ENCODE data around the gene CMTR1. TPM values are rescaled to one million over a fixed set of nuclear protein-coding genes. Genes with fewer than 3 reads are reported as not detected.

The CMTR1 gene
- total RNA-seq, 1 experiment from 2014 or later, result 28.7 TPM

DNA sequence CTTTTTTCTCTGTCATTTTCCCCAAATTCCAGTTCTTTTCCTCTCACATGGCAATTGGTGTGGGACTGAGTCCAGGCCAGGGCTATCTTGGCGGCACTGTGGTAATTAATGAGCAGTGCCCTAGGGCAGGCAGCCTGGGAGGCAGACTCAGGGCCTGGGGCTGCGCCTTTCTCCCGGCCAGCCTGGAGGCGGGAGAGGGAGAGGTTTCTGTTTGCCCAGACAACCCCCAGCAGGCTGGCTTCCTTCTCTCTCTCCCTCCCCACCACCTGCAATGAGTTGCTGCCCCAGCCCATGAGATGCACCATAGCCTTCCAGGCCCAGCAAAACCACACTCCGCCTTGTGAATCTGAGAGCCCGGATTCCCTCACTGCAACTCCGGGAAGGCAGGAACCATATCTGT lies 81.8 kb downstream of the CMTR1 start:
- TF ChIP-seq SRF (IDR thresholded peaks at IDR 0.05; ENCODE audit: low read depth), result no peak
- no peak for TF ChIP-seq ZNF274 (IDR thresholded peaks at IDR 0.05; ENCODE audit: low read depth, low read length)
- TF ChIP-seq FOSL1 (IDR thresholded peaks at IDR 0.05; ENCODE audit: low read depth), result no peak
- TF ChIP-seq, protein P1, sequence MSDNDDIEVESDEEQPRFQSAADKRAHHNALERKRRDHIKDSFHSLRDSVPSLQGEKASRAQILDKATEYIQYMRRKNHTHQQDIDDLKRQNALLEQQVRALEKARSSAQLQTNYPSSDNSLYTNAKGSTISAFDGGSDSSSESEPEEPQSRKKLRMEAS (IDR thresholded peaks at IDR 0.05), result no peak
- TF ChIP-seq SP1 (IDR thresholded peaks at IDR 0.05; ENCODE audit: low read depth), result no peak
- no peak for TF ChIP-seq ELF1 (IDR thresholded peaks at IDR 0.05; ENCODE audit: borderline replicate concordance, low read depth)
- TF ChIP-seq EGR1 (IDR thresholded peaks at IDR 0.05; ENCODE audit: low read depth), result no peak
- no peak for TF ChIP-seq REST (IDR thresholded peaks at IDR 0.05; ENCODE audit: low read depth)
- no peak for TF ChIP-seq RAD21 (IDR thresholded peaks at IDR 0.05; ENCODE audit: low read depth)
- no peak for TF ChIP-seq POLR2AphosphoS5 (IDR thresholded peaks at IDR 0.05; ENCODE audit: low read depth, low read length)
- no peak for TF ChIP-seq ATF3 (IDR thresholded peaks at IDR 0.05)
- TF ChIP-seq SIN3A (IDR thresholded peaks at IDR 0.05; ENCODE audit: low read depth), result no peak
- TF ChIP-seq CTCF (IDR thresholded peaks at IDR 0.05 in 2 of 3, conservative IDR thresholded peaks at IDR 0.05 in 1 of 3; ENCODE audit: borderline replicate concordance in 1 of 3, insufficient read depth in 1 of 3, low read depth in 2 of 3, low read length in 2 of 3), result no peak
- TF ChIP-seq EZH2 (IDR thresholded peaks at IDR 0.05), result no peak
- TF ChIP-seq YY1 (IDR thresholded peaks at IDR 0.05; ENCODE audit: extremely low read depth, insufficient replicate concordance, low read depth, low read length), result no peak
- no peak for TF ChIP-seq CBX3 (IDR thresholded peaks at IDR 0.05; ENCODE audit: low read depth)
- ChIA-PET POLR2A (no interaction called here), CTCF (no interaction called here), RAD21 (ENCODE audit: low non-redundant PET in 1 of 2, low total read pairs in 2 of 2, uncharacterized antibody in 2 of 2, unreplicated experiment in 2 of 2) (no interaction called here)
- H3K4me3 ChIP-seq (replicated peaks in 1 of 2; ENCODE audit: low read depth in 1 of 2, low read length in 2 of 2), result no peak overlapping the region
- no peaks in the 10 kb centered on the region for H3K9me3 ChIP-seq (ENCODE audit: control insufficient read depth in 1 of 2, insufficient read depth in 1 of 2, low read depth in 1 of 2, low read length in 2 of 2)
- H3K9ac ChIP-seq (ENCODE audit: low read length), result no peak overlapping the region
- no peak overlapping the region for H3K27ac ChIP-seq (ENCODE audit: low read depth, low read length)
- no peak overlapping the region for H2AFZ ChIP-seq (ENCODE audit: low read depth, low read length, poor library complexity, severe bottlenecking)
- H3K27me3 ChIP-seq (ENCODE audit: insufficient read depth, low read length), result no peaks in the 10 kb centered on the region
- H4K20me1 ChIP-seq (ENCODE audit: insufficient read depth), result no peaks in the 10 kb centered on the region
- BruUV-seq (replicated peaks), result no TSS peak
- H3K4me1 ChIP-seq (ENCODE audit: control insufficient read depth in 1 of 2, insufficient read depth in 2 of 2, low read length in 2 of 2), result 0 out of 4 replicates have a peak, but pooled peaks cover 0 to 5% of the 10 kb centered on the region in 2 experiments
- H3K36me3 ChIP-seq (ENCODE audit: control insufficient read depth in 1 of 2, insufficient read depth in 2 of 2, low read length in 2 of 2), result no peaks in the 10 kb centered on the region
- H3K4me2 ChIP-seq (ENCODE audit: low read length), result no peak overlapping the region
- ATAC-seq (no peak), DNase-seq (ENCODE audit: low read depth, low spot score) (no peak)
- H3K79me2 ChIP-seq (ENCODE audit: insufficient read depth, low read length), result no peaks in the 10 kb centered on the region
- intact Hi-C loops (cut with micrococcal nuclease), result no loop called here
- H3K9me2 ChIP-seq (ENCODE audit: insufficient read depth), result no peaks in the 10 kb centered on the region

Data from HCT116 (cell line).